Stimulated activated CD4-positive, alpha-beta T cell treated with anti-CD3 and anti-CD28 coated beads, Interleukin-2, amount 100 ng/mL, for 24 hours (primary cell): Measurements from ENCODE around the gene CGREF1.

Experiments used
- DNase-seq, 2 donors: peaks; one replicate each; pipeline ENCODE4 v3.0.0-alpha.2; 2020

The CGREF1 gene

DNA sequence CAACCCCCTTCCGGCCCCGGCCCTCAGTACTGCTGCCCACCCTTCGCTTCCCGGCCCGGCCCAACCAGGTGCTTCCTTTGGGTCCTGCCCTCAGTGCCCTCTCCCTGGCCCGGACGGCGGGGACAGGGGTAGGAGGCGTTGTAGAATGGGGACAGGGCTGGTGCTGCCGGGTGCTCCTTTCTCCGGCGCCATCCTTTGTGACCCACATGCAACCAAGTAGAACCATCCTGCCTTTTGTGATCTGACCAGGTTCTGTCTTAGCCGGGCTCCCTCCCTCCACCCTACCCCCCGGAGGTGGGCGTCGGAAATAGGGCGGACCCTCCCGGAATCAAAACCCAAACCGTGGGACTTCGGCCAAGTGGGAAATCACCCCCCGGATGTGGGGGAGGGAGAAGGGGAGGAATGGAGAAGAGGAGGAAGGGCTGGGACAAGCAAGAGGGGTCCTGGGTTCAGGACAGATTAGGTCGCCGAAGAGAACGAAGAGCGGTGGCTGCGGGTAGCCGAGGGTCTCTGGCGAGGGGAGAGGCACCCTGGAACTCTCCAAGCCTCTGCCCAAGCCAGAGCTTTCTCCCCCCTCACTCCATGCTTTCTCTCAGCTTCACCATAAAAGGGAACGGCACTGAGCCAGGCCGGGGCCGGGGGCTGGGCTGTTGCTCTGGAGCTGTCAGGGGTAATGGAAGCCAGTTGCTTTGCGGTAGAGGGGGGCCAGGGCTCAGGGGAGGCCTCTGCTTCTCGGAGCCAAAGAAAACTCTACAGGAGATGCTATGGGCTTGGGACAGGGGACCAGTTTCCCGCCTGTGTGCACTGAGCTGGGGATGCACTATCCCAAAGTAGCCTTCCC lies 46.7 kb downstream of the CGREF1 start:
- DNase-seq: peak; percentile 46 to 58

DNA sequence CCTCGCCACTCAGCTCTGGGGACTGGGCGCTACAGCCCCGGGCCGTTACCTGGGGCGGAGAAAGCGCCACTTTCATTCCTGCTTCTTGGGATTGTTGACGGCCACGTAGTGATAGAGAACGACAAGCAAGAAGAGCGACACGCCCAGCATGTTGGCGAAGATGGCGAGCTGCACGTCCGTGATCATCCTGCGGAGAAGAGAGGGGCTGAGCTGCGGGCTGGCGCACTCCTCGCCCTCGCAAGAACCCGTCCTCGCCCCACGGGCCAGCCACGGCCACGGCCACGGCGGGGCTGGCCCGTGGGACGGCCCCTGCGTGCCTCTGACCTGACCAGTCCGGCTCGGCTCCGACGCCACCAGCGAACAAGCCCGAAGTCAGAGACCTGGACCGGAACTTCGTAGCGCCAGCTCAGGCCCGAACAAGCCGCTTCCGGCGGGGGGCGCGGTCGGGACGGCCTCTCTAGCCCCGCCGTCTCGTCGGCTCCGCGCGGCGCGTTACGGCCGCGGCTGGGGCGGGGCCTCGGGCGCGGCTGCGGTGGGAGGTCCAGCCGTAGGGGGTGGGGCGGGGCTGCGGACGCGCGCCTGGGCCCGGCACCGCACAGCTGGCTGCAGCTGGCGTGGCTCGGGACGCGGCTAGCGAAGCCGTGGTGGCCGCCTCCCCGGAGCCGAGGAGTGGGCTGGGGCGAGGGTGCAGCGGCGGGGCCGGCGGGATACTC lies 47.5 kb downstream of the CGREF1 start, which contains the start of gene OST4:
OST4 (minus strand) TSS at position 378 of the 713 bp plus-strand sequence.
- peak; percentile 91 to 94 for DNase-seq

DNA sequence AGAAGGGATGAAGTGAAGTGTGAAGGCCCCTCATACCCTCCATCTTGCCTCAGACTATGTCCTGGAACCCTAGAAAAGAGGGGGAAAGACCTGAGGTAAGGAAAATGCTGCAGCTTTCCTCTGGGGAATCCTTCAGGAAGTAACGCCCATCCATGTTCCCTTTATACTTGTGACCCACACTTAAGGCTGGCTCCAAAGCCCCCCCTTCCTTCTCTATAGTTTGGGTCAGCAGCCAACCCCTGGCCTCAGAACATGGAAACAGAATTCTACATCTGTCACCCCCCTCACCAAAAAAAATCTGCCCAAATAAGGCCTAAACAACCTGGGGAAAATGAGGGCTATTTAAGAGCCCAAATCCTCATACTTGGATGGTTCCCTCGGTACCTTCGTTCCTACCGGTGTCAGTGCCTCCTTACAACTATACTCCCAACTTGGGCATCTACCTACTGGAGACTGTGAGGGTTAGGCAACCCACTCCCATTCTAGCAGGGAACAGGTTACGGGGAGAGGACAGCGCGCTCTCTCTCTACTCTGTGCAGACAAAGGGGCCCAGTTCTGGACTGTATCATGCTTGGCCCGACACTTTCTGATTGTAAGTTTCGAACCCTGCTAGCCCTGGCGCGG lies 48.2 kb downstream of the CGREF1 start:
- no peak for DNase-seq

DNA sequence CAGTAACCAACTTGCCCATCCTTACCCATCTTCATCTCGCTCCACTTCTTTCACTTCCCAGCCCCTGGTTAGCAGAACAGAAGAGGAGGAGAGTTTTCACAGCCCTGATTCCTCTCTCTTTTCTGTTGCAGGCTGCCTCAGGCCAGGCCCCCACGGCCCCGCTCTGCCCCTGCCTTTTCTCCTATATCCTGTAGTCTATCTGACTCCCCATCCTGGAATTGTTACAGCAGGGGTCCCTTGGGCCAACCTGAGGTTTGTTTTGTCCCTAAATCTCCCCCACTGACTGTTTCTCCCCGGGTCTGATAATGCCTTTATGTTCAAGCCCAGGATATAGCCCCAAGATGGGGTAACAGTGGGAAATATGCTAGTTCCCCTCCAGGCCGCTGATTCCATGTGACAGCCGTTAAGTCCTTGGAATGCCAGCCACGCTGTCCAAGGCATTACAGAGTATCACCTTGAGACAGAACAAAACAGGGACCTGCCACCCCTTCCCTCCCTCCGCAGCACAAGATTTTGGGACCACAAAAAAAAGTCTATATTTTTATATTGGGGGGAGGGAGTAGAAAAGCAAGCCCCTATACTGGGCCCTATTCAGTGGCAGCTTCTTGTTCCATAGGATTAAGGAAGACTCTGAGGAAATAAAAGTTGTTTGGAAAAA lies 48.8 kb downstream of the CGREF1 start:
- DNase-seq: no peak

DNA sequence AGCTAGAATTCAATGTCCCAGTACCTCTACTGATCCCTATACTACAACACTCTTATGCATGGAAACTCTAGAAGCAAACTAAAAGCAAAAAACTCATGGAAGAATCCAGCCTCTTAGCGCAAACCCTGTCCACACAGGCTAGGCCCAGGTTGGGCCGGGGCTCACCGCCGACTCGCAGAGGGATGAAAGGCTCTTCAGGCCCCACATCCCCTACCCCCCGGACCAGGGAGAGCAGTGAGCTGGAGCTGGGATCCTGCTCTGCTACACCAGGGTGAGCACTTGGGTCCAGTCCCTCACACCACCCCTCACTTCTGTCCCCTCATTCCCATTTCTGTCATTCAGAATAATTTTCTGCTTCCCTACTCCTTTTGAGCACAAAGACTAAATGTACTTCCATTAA lies 49.5 kb downstream of the CGREF1 start:
- no peak for DNase-seq

DNA sequence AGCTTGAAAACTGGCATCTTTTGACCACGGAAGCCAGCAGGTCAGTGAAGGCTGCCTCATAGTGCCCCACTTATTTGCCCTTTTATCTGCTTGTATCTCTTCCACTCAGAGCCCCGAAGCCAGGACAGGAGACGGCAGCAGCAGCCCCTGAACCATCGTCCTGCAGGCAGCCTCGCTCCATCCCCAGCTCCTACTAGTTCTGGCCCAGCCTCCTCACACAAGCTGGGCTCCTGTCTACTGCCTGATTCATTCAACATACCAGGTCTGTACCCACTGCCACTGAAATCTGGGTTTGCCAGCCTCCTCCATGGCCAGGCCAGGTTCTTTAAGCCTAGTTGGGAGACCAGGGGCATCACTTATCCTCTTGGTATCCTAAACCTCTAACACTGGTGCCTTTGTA lies 51.5 kb downstream of the CGREF1 start:
- no peak for DNase-seq

DNA sequence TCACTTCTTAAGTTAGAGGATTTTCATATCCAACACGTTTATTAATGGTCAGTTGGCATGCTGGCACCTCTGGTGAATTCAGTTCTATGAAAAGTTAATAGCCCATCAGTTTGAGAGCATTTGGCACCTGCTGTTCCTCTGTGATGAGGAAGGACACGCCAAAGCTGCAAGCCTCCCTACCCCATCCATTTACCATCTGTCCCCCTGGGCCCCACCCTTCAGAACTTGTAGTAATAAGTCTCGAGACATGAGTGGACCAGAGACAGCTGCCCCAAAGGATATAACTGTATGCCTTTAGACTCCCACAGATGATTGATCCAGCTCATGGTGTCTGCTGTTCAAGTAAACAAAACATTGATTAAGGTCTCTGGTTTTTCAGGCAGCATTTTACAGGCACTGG lies 53.8 kb downstream of the CGREF1 start:
- DNase-seq: no peak

DNA sequence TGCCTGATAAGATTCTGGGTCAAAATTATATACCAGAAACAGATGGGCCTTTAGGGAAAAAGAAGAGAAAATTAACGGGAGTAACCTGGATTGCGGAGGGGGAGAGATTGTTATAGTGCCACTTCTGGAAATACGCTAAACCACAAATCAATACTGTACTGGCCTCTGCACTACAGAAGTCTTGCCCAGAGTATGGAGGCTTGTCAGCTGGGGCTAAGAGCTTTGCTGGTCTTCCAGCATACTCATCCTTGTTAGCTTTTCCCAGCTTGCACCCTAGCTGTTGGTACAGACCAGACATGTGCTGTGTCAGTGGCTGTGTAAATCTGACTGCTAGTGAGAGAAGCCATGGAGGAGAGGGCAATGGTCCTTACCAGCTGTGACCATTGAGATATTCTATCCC lies 58.6 kb downstream of the CGREF1 start:
- DNase-seq: no peak

DNA sequence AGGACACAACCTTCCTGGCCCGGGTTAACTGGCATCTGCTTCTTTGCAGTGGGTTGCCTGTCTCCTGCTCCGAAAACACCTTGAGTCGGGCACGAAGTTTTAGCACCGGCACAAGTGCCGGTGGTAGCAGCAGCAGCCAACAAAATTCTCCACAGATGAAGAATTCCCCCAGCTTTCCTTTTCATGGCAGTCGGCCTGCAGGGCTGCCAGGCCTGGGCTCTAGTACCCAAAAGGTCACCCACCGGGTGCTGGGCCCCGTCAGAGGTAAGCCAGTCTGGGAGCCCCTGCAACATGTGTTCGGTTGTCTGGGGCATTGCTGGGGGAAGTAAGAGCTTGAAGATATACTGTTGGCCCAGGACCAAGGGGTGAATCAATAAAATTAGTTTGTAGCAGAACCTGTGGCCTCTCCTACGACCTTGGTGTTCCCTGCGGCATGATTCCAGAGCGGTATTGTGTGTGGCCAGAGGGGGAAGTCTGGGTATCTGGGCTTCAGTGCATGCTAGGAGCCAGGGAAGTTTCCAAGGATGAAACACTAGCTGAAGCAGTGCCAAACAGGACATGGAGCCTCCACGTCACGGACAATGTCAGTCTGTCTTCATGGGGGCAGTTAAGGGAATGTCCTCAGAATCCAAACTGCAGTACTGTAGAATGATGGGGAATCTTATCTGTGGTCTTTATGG lies 59.6 kb downstream of the CGREF1 start:
- DNase-seq: no peak

DNA sequence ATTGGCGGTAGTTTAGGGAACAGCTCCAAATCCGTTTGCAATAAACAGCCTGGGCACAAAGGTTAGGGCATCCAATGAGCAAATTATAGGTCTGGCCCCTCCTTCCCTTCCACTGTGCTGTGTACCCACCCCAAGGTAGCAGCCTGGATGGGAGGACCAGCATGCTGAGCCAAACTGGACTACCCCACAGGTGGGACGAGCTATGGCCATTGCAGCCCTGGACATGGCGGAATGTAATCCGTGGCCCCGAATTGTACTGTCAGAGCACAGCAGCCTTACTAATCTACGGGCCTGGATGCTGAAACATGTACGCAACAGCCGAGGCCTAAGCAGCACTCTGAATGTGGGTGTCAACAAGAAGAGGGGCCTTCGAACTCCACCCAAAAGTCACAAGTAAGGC lies 60.7 kb downstream of the CGREF1 start:
- DNase-seq: no peak

DNA sequence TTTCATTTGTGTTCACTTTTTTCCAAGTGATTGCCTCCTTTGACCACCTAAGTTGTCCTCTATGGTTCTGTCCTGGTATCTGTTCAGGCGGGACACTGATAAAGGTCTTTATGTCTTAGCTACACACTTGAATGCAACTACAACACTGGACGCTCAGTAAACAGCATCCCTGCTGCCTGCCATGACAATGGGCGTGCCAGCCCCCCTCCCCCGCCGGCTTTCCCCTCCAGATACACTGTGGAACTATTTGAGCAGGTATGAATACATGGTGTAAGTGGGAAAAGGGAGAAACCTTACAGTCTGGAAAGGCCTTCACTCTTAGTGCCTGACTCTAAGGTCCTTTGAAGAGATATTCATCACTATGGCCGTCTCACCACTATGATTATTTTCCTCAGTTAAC lies 61.7 kb downstream of the CGREF1 start:
- DNase-seq: no peak

DNA sequence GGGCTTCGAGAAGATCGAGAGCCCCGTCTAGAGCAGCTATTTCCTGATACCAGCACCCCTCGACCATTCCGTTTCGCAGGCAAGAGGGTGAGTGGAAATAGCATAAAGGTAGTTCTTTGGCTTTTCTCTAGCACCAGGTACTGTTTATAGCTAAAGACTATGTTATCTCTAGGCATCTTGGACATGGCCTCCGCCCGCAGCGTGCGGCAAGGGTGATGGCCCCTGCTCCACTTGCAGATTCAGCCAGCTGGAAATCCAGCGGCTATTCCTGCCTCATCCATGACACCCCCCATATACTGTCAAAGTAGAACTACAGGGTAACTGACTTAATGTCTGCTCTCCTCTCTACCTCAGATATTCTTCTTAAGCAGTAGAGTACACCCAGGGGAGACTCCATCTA lies 64.2 kb downstream of the CGREF1 start:
- no peak for DNase-seq

DNA sequence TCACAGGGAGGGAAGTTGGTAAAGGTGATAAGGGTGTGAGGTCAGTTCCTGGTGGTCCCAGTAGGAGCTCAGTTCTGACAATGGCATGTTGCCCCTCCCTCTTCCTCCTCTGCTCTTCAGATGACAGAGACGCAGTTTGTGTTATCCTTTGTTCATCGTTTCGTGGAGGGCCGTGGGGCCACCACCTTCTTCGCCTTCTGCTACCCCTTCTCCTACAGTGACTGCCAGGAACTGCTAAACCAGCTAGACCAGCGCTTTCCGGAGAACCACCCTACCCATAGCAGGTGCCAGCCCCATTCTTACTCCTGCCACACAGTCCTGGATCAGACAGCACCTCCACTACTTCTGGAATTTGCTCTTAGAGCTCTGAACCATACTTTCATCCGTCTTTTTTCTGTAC lies 65.2 kb downstream of the CGREF1 start:
- no peak for DNase-seq

DNA sequence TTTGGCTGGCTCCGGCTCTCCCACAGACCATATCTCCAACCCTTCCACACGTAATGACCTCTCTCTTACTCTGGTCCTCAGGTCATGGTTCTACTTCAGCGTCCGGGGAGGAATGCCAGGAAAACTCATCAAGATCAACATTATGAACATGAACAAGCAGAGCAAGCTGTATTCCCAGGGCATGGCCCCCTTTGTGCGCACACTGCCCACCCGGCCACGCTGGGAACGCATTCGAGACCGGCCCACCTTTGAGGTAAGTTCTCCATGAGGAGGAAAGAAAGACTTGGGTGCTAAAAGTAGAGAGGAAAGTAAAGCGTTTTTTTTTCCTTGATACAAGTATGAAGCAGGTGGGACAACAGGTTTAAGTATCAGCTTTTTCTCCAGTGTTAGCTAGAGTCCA lies 65.6 kb downstream of the CGREF1 start:
- no peak for DNase-seq

DNA sequence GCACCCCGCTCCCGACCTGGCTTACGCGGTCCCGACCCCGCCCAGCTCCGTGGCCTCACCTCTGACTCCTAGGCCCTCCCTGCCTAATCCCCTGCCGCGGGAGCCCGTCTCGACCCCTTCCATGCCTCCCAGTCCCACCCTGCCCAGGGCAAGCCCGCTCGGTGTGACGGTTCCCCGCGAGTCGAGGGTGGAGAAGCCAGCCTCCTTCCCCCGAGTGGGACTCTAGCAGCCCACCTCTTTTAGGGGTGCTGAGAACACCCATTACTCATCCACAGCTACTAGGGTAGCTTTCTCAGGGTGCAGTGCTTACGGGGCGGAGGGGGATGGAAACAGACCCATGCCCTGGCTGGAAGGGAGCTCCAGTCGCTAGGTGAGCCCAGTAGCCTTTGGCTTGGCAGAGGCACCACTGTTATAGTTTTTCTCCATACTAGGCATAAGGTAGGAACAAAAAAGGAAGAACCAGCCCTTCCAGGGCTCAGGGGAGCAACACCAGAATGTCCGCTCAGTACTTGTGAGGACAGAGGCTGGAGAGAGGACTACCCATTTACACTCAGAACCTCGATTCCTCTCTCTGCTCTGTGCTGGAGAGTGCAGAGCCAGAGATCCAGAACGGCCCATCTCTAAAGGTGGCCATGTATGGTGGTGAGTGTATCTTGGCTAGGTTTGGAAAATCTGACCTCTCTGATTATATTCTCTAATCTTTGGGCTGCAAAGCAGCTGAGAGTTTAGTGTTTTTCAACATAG lies 66.9 kb downstream of the CGREF1 start:
- DNase-seq: peak in 1 of 2 donors; percentile 58

DNA sequence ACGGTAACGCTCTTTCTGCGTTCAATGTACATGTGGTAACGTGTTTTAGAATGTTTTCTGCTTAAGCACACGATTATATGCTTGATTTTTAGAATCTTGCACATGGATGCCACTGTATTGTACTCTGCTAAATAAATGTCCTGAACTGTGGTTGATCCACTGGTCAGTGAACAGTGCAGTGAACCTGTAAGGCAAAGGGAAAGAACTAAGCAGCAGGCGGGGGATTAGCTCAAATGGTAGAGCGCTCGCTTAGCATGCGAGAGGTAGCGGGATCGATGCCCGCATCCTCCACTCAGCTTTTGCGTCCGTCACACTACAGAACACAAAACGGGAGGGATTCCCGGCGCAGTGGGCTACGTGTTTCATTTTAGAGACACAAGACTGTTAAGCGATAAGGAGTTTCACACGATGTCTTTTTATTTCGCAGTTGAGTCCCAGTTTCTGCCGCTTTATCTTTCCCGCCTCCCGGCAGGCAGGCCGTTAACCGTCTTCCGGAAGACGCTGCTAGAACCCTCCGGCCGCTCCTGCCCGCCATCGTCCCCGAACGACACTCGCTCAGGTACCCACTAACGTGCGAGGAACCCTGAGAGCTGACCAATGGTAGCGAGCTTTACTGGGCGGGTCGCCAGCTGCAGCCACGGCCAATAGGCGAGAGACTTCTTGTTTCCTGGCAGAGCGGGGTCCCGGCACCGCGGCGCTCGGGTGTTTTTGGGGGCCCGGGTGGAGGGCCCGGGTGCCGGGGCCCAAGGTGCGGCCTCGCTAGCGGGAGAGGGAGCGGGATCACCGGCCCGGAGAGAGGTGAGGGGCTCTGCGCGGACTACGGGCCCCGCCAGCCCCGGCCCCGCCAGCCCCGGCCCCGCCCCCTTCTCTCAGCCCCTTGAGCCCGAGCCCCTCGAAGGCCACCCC lies 67.7 kb downstream of the CGREF1 start, which contains the start of gene AGBL5:
AGBL5 (plus strand) TSS at position 673 of the 906 bp plus-strand sequence. CDS start 1,291 bp downstream, outside the sequence.
- DNase-seq: peak; percentile 94 to 95
